ENCODE measurements around the gene MYOZ2.
"Not testable (repeated sequence)": the region's sequence is repeated elsewhere in the genome, so short reads cannot be mapped to it uniquely, and the experiment has no call there.

Gene MYOZ2

DNA sequence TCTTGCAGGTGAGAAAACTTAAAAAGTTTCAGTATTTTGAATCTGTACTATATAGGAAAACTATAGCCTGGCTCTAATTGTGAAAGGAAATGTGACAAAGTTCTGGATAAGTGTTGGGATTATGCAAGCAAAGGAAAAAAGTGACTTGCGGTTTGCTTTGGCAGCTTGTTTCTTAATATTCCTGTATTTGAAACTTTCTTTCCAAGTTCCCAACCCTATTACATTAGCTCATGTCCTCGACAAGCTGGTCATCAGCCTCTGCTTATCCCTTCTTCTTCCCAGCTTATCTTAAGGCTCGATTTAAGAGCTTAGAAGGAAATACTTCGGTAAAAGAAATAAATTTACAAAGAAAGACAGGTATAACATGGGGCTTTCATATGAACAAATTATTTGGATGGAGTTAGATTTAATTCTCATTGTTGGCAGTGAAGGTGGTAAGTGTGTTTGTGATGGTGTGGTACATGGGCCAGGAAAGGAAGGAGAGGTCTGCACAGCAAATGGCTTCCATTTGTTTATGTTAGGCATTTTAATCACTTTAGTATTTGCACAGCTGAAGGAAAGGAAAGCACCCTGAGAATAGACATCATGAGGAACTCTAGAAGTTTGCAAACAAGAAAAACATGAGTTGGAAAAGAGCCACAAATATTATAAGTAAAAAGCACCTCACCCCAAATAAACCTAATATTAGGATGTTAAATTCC is 5.1 kb upstream of the MYOZ2 start:
- no peak overlapping the region for H3K4me3 ChIP-seq (ENCODE audit: insufficient read length, low read depth)
- H3K9me3 ChIP-seq (ENCODE audit: insufficient read depth, low read length): no peaks in the 10 kb centered on the region
- no peaks in the 10 kb centered on the region for H3K27me3 ChIP-seq (ENCODE audit: insufficient read depth, insufficient read length)
- DNase-seq (ENCODE audit: low read depth, low spot score): no peak
- no peaks in the 10 kb centered on the region for H3K36me3 ChIP-seq (ENCODE audit: insufficient read depth, insufficient read length, low read length)
- TF ChIP-seq SUZ12 (IDR thresholded peaks at IDR 0.05; ENCODE audit: extremely low read depth, insufficient read depth, insufficient read length): no peak
- no peak for TF ChIP-seq ZNF274 (IDR thresholded peaks at IDR 0.05; ENCODE audit: low read depth, low read length)
- no peak for TF ChIP-seq YY1 (IDR thresholded peaks at IDR 0.05; ENCODE audit: insufficient read depth, insufficient read length)
- H3K9ac ChIP-seq (ENCODE audit: insufficient read length, low read depth): no peak overlapping the region
- H3K4me1 ChIP-seq (ENCODE audit: insufficient read depth, insufficient read length): no peaks in the 10 kb centered on the region

DNA sequence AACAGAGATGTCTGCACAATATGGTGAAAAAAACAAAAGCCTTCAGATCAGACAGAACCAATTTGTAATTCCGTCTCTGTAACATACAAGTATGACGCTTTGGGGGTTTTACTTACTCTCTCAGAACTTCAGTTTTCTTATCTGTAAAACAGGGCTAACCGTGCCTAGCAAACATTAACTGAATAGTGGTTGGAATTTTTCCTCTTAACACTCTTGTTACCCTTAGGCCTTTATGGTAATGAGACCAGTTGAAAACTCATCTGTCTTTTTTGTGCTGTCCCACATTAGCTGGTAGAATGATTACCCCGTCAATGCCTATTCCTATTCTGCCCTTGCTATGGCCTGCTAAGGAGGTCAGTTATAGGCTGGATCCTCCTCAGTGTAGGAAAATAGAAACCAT is 4.5 kb upstream of the MYOZ2 start:
- no peaks in the 10 kb centered on the region for H3K27me3 ChIP-seq (ENCODE audit: insufficient read depth, insufficient read length)
- no peaks in the 10 kb centered on the region for H3K36me3 ChIP-seq (ENCODE audit: insufficient read depth, insufficient read length, low read length)
- H3K4me3 ChIP-seq (ENCODE audit: insufficient read length, low read depth): no peak overlapping the region
- no peak overlapping the region for H3K9ac ChIP-seq (ENCODE audit: insufficient read length, low read depth)
- H3K9me3 ChIP-seq (ENCODE audit: insufficient read depth, low read length): no peaks in the 10 kb centered on the region
- TF ChIP-seq YY1 (IDR thresholded peaks at IDR 0.05; ENCODE audit: insufficient read depth, insufficient read length): no peak
- H3K4me1 ChIP-seq (ENCODE audit: insufficient read depth, insufficient read length): no peaks in the 10 kb centered on the region
- no peak for DNase-seq (ENCODE audit: low read depth, low spot score)

DNA sequence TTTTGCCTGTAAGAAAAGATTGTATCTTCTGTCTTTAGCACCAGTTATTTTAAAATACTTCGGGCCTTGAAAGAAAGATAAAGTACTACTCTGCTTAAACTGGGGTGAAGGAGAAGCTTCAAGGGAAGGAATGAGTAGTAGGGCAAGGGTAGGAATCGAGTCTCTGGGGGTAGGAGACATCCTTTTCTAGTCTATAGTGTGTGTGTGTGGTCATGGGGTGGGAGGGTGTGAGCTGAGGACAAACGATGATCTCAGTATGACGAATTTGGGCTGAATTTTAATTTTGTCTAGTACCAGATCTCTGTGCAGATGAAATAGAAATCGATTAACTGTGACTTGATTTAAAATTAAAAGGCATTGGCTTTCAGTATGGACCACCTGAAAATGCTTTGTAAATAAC is 3.3 kb upstream of the MYOZ2 start:
- TF ChIP-seq YY1 (IDR thresholded peaks at IDR 0.05; ENCODE audit: insufficient read depth, insufficient read length) (no peak), SUZ12 (IDR thresholded peaks at IDR 0.05; ENCODE audit: extremely low read depth, insufficient read depth, insufficient read length) (no peak), ZNF274 (IDR thresholded peaks at IDR 0.05; ENCODE audit: low read depth, low read length) (no peak)
- Histone ChIP-seq H3K36me3 (ENCODE audit: insufficient read depth, insufficient read length, low read length) (no peaks in the 10 kb centered on the region), H3K9ac (ENCODE audit: insufficient read length, low read depth) (no peak overlapping the region), H3K4me3 (ENCODE audit: insufficient read length, low read depth) (no peak overlapping the region), H3K9me3 (ENCODE audit: insufficient read depth, low read length) (no peaks in the 10 kb centered on the region), H3K4me1 (ENCODE audit: insufficient read depth, insufficient read length) (no peaks in the 10 kb centered on the region), H3K27me3 (ENCODE audit: insufficient read depth, insufficient read length) (no peaks in the 10 kb centered on the region)
- no peak for DNase-seq (ENCODE audit: low read depth, low spot score)

DNA sequence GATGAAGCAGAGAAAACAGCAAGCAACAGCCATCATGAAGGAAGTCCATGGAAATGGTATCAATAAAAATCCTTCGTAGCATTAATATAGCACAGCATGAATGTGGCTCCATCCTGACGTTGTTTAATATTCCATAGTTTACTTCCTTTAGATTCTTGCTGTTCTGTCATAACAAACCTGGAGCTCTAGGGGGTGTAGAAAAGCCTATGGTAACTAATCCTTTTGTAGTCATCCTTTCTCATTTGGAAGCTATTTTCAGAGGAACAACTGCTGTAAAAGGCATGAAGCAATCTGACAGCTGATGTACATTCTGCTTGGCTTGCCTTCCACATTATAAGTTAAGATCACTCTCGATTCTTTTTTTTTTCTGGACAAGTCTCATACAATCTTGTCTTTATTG is 914 bp downstream of the MYOZ2 start:
- DNase-seq (ENCODE audit: low read depth, low spot score): no peak
- no peaks in the 10 kb centered on the region for H3K9me3 ChIP-seq (ENCODE audit: insufficient read depth, low read length)
- TF ChIP-seq YY1 (IDR thresholded peaks at IDR 0.05; ENCODE audit: insufficient read depth, insufficient read length): no peak
- TF ChIP-seq SUZ12 (IDR thresholded peaks at IDR 0.05; ENCODE audit: extremely low read depth, insufficient read depth, insufficient read length): no peak
- no peak for TF ChIP-seq ZNF274 (IDR thresholded peaks at IDR 0.05; ENCODE audit: low read depth, low read length)

DNA sequence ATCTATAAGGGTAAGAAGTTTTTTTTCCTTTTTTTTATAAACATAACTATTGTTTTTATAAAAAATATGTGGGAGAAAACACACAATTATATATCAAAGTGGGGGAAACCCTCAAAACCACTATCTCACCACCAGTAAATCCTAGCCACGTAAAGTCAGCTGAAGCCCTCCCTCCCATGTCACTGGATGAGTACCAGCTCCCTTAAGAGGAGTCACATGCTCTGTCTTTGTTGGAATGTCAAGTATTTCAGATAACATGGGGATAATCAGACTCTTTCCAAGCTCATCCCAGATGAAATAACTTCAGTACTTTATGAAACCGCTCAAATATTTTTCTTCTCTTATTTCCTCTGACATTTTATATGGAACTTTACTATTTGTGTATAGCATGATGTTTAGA is 2.4 kb downstream of the MYOZ2 start:
- no peak for DNase-seq (ENCODE audit: low read depth, low spot score)
- TF ChIP-seq SUZ12 (IDR thresholded peaks at IDR 0.05; ENCODE audit: extremely low read depth, insufficient read depth, insufficient read length) (no peak), ZNF274 (IDR thresholded peaks at IDR 0.05; ENCODE audit: low read depth, low read length) (no peak), YY1 (IDR thresholded peaks at IDR 0.05; ENCODE audit: insufficient read depth, insufficient read length) (no peak)
- H3K9me3 ChIP-seq (ENCODE audit: insufficient read depth, low read length): no peaks in the 10 kb centered on the region
- no peaks in the 10 kb centered on the region for H3K4me1 ChIP-seq (ENCODE audit: insufficient read depth, insufficient read length)
- H3K4me3 ChIP-seq (ENCODE audit: insufficient read length, low read depth): no peak overlapping the region
- H3K9ac ChIP-seq (ENCODE audit: insufficient read length, low read depth): no peak overlapping the region
- H3K27me3 ChIP-seq (ENCODE audit: insufficient read depth, insufficient read length): no peaks in the 10 kb centered on the region
- H3K36me3 ChIP-seq (ENCODE audit: insufficient read depth, insufficient read length, low read length): no peaks in the 10 kb centered on the region

More for the DNA sequence above, 914 bp downstream of the MYOZ2 start:
- Histone ChIP-seq H3K4me3 (ENCODE audit: insufficient read length, low read depth) (no peak overlapping the region), H3K27me3 (ENCODE audit: insufficient read depth, insufficient read length) (no peaks in the 10 kb centered on the region), H3K36me3 (ENCODE audit: insufficient read depth, insufficient read length, low read length) (no peaks in the 10 kb centered on the region), H3K9ac (ENCODE audit: insufficient read length, low read depth) (no peak overlapping the region), H3K4me1 (ENCODE audit: insufficient read depth, insufficient read length) (no peaks in the 10 kb centered on the region)

DNA sequence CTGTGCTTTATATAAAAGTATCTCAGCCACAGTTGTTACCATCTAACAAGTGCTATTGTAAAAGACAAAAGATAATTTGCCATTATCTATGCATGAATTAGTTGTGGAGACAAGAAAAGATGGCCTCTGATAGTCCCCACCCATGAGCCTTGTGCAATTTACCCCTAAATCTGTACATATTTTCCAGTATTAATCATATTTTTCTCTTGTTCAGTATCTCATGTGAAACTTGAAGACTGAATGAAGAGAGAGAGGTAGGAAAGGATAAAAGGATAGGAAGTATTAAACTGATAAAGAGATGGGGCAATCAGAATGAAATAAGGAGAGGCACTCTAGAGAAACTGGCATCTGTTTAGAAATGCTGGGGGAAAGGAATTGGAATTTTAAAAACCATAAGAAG is 3.7 kb downstream of the MYOZ2 start:
- H3K4me1 ChIP-seq (ENCODE audit: insufficient read depth, insufficient read length): no peaks in the 10 kb centered on the region
- TF ChIP-seq ZNF274 (IDR thresholded peaks at IDR 0.05; ENCODE audit: low read depth, low read length) (no peak), YY1 (IDR thresholded peaks at IDR 0.05; ENCODE audit: insufficient read depth, insufficient read length) (no peak), SUZ12 (IDR thresholded peaks at IDR 0.05; ENCODE audit: extremely low read depth, insufficient read depth, insufficient read length) (no peak)
- no peaks in the 10 kb centered on the region for H3K27me3 ChIP-seq (ENCODE audit: insufficient read depth, insufficient read length)
- H3K9ac ChIP-seq (ENCODE audit: insufficient read length, low read depth): no peak overlapping the region
- no peak overlapping the region for H3K4me3 ChIP-seq (ENCODE audit: insufficient read length, low read depth)
- no peaks in the 10 kb centered on the region for H3K36me3 ChIP-seq (ENCODE audit: insufficient read depth, insufficient read length, low read length)
- H3K9me3 ChIP-seq (ENCODE audit: insufficient read depth, low read length): no peaks in the 10 kb centered on the region
- no peak for DNase-seq (ENCODE audit: low read depth, low spot score)

DNA sequence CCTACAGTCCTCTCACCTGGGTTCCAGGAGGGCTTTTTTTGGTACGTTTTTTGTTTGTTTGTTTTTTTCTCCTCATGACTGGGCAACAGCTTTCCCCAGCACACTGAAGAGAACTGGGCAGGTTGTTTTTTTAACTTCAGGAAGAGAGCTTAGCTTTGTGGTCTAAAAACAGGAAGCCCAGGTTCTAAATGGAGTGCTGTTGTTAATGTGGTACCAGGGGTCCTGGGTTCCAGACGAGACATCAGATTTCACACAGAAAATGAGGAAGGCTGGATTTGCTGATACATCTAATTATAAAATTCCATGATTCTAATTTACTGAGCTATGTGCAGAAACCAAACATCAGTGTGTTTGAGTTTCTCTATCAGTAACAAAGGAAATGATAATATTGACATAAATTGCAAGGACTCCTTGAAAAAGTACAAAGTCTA is 4.2 kb downstream of the MYOZ2 start:
- Histone ChIP-seq H3K36me3 (ENCODE audit: insufficient read depth, insufficient read length, low read length) (no peaks in the 10 kb centered on the region), H3K9me3 (ENCODE audit: insufficient read depth, low read length) (no peaks in the 10 kb centered on the region), H3K4me3 (ENCODE audit: insufficient read length, low read depth) (no peak overlapping the region), H3K27me3 (ENCODE audit: insufficient read depth, insufficient read length) (no peaks in the 10 kb centered on the region), H3K4me1 (ENCODE audit: insufficient read depth, insufficient read length) (no peaks in the 10 kb centered on the region), H3K9ac (ENCODE audit: insufficient read length, low read depth) (no peak overlapping the region)
- no peak for TF ChIP-seq SUZ12 (IDR thresholded peaks at IDR 0.05; ENCODE audit: extremely low read depth, insufficient read depth, insufficient read length)
- no peak for TF ChIP-seq YY1 (IDR thresholded peaks at IDR 0.05; ENCODE audit: insufficient read depth, insufficient read length)
- no peak for TF ChIP-seq ZNF274 (IDR thresholded peaks at IDR 0.05; ENCODE audit: low read depth, low read length)
- no peak for DNase-seq (ENCODE audit: low read depth, low spot score)

DNA sequence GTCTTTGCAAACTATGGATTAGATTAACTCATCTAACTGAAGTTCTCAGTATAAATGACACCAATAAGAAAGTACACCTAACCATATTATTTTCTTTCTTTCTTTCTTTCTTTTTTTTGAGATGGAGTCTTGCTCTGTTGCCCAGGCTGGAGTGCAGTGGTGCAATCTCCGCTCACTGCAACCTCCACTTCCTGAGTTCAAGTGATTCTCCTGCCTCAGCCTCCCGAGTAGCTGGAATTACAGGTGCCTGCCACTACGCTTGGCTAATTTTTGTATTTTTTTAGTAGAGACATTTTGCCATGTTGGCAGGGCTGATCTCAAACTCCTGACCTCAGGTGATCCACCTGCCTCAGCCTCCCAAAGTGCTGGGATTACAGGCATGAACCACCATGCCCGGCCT is 5.7 kb downstream of the MYOZ2 start:
- H3K4me3 ChIP-seq (ENCODE audit: insufficient read length, low read depth); DNase-seq (ENCODE audit: low read depth, low spot score); H3K36me3 ChIP-seq (ENCODE audit: insufficient read depth, insufficient read length, low read length); H3K4me1 ChIP-seq (ENCODE audit: insufficient read depth, insufficient read length); H3K9ac ChIP-seq (ENCODE audit: insufficient read length, low read depth); H3K27me3 ChIP-seq (ENCODE audit: insufficient read depth, insufficient read length); H3K9me3 ChIP-seq (ENCODE audit: insufficient read depth, low read length): not testable (repeated sequence)

Measured in NT2/D1 (cell line).